GM10266 (cell line): ENCODE results near the gene ANKRD39.

Experiments used
- DNase-seq: peaks from one replicate; pipeline ENCODE4 v3.0.0; 2012; ENCODE audit errors: extremely low spot score
- TF ChIP-seq, protein P1 (sequence below): IDR thresholded peaks from 2 replicates; pipeline ENCODE4 v1.5.1; 2012; ENCODE audit warnings: mild to moderate bottlenecking, low read depth; ENCODE audit not compliant: control insufficient read depth, insufficient read depth; ENCODE audit errors: missing control alignments

ANKRD39 gene

DNA sequence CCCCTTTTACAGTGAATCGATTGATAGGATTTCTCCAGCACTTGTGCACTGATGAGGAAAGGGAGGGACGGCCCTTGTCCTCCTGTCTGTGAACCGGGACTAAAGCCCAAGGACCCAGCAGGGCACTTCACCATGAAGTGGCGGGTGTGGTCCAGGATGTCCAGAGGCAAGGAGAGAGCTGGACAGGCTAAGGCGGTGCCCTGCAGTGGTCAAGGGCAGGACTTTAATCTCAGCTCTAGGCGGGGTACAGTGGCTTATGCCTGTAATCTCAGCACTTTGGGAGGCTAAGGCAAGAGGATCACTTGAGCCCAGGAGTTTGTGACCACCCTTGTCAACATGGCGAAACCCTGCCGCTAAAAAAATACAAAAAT, 40.3 kb upstream of the ANKRD39 start:
- TF ChIP-seq, protein P1, sequence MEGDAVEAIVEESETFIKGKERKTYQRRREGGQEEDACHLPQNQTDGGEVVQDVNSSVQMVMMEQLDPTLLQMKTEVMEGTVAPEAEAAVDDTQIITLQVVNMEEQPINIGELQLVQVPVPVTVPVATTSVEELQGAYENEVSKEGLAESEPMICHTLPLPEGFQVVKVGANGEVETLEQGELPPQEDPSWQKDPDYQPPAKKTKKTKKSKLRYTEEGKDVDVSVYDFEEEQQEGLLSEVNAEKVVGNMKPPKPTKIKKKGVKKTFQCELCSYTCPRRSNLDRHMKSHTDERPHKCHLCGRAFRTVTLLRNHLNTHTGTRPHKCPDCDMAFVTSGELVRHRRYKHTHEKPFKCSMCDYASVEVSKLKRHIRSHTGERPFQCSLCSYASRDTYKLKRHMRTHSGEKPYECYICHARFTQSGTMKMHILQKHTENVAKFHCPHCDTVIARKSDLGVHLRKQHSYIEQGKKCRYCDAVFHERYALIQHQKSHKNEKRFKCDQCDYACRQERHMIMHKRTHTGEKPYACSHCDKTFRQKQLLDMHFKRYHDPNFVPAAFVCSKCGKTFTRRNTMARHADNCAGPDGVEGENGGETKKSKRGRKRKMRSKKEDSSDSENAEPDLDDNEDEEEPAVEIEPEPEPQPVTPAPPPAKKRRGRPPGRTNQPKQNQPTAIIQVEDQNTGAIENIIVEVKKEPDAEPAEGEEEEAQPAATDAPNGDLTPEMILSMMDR = no peak

DNA sequence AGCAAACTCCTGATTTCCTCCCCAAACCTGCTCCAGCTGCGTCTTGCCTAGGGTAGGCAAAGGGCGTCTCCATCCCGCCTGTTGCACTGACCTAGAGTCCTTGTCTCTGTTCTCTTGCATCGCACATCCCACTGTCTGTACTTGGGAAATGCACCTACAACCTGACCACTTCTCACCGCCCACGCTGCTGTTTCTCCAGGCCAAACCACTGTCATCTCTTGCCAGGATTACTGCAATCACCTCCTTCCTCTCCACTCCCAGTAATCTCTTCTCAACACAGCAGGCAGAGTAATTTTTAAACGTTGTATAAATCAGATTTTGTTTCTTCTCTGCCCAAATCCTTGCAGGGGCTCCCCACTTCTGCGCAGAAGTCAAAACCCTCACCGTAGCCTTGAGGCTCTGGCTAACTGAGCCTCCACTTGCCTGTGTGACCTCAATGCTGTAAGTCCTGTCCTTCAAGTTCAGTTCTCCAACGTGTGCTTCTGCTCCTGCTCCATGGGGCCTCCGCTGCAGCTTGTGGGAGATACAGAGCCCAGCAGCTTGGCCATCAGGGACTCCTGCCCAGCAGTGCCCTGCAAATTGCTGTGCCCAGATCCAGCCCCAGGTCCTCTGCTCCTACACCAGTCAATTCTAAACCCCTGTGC, 39.8 kb upstream of the ANKRD39 start:
- TF ChIP-seq, protein P1 = no peak

More for the DNA sequence above, 40.3 kb upstream of the ANKRD39 start:
- DNase-seq = no peak

DNA sequence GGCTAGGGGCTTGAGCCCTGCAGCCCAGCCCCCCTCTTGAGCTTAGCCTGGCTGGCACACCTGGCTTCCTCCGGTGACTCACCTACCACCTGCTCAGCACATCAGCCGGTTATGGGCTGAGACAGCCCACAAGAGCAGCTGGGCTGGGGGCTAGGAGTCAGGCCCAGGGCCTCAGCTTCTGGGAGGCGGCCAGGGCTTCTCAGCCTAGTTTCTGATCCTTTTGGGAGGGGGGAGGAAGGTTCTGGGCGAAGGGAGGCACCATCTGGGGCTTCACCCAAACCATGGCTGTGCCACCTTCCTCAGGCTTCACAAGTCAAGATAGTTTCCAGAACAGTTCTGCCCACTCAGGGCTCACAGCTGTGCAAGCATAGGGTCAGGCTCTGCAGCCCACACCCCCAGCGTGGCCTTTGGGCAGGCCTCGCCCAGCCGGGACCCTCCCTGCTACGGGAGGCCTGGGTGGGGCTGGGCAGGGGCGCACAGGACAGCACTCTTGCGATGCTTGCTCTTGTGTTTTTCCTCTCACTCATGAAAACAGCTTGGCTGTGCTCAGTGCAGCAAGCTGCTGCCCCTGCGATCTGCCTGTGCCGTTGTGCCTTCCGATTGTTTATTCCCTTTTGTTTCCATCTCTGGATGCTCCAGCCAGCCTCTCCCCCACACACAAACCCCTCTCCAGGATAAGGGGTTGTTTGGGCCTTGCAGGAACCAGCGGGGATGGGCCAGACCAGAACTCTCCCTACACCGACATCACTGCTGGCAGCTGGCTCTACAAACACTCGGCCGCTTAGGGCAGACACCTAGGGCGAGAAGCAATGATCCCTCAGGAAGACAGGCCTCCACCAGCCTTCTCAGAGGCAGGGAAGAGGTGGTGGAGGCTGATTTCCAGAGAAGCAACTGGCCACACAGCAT, 38.2 kb upstream of the ANKRD39 start:
- no peak for DNase-seq
- TF ChIP-seq, protein P1 = no peak

More for the DNA sequence above, 39.8 kb upstream of the ANKRD39 start:
- no peak for DNase-seq

DNA sequence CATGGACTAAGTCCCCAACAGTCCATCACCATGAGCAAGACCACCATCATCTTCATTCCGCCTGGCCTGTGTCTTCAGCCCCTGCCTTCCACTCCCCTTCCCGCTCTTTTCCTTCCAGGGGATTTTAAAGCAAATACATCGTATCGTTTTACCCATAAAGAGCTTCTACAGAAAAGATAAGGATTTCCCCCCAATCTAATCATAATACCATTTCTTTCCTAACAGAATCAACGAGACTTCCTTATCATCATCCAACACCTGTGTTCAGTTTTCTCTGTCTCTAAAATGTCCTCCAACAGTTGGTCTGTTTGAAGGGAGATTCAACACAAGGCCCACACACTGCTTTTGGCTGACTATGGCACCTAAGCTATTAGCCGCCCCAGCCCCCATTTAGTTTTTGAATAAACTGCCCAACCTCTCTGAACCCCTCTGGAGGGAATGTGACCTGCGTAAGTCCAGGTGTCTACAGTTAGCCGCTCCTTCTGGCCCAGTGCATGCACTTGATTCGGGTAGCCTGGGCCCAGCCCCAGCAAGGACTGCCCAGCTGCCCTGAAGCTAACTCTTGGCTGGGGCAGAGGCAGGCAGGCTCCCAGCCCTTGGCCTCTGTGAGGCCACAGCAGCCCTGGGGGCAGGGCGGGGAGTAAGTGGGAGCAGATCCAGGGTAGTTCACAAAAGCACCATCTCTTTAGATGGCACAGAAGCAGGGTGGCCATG, 37.4 kb upstream of the ANKRD39 start:
- TF ChIP-seq, protein P1 = no peak
- DNase-seq = no peak

GRCh38 chr2:96894151-96894531, 36.3 kb upstream of the ANKRD39 start:
- no peak for DNase-seq
- TF ChIP-seq, protein P1 = no peak

- TF ChIP-seq, protein P1 = no peak
- no peak for DNase-seq
Observed at GRCh38 chr2:96893289-96894150, 35.7 kb upstream of the ANKRD39 start.
